A549 (cell line): ENCODE measurements around the gene TXNL4A. TPM values are rescaled to one million over a fixed set of nuclear protein-coding genes. Genes with fewer than 3 reads are reported as not detected.

Source experiments
- ATAC-seq, 2 experiments: fragments of 200-7000 bp in 1 of 2; fragments of >200 bp in 1 of 2; cut with Nextera tagmentation in 1 of 2; cut with Tn5 transposase in 1 of 2; 3 replicates each; pipeline versions ENCODE4 v1.8.0 to v1.9.1; 2018 to 2020; ENCODE audit warnings: mild to moderate bottlenecking in 1 of 2, moderate library complexity in 1 of 2
- CTCF ChIA-PET: fragments of 300-600 bp; sonication (Branson Sonifier 250); formaldehyde crosslinking; extraction: SDS; loops from one replicate; lab custom pipeline; 2021; ENCODE audit warnings: antibody characterized with exemption, inconsistent platforms; lab: Yijun Ruan, JAX
- POLR2A ChIA-PET: fragments of 350-600 bp; formaldehyde crosslinking; extraction: SDS; loops from one replicate; lab custom pipeline; 2021; ENCODE audit warnings: antibody characterized with exemption, inconsistent platforms; lab: Yijun Ruan, JAX
- DNase-seq, 2 experiments: peaks; one replicate each; pipeline versions ENCODE4 v3.0.0 to v3.0.0-alpha.2; 2011 to 2016; ENCODE audit warnings: low read depth in 1 of 2, low spot score in 1 of 2
- FAIRE-seq: peaks from 2 replicates; lab custom pipeline; 2011; peaks lifted over from hg19 to GRCh38; lab: Jason Lieb, UNC
- H3K27ac ChIP-seq, 2 experiments: fragments of >200 bp; sonication (Bioruptor Twin); formaldehyde crosslinking; 3 replicates each; pipeline ENCODE4 v1.5.1; 2016 to 2017
- H3K4me1 ChIP-seq: fragments of >200 bp; sonication (Bioruptor Twin); formaldehyde crosslinking; 3 replicates; pipeline ENCODE4 v1.6.1; 2016
- H3K4me2 ChIP-seq: fragments of >200 bp; sonication (Bioruptor Twin); formaldehyde crosslinking; 3 replicates; pipeline ENCODE4 v1.6.1; 2016
- H3K4me3 ChIP-seq: fragments of >200 bp; sonication (Bioruptor Twin); formaldehyde crosslinking; 3 replicates; pipeline ENCODE4 v1.5.1; 2016
- H3K9me3 ChIP-seq: fragments of >200 bp; sonication (Bioruptor Twin); formaldehyde crosslinking; 3 replicates; pipeline ENCODE4 v1.6.1; 2016
- BHLHE40 ChIP-seq: IDR thresholded peaks from 2 replicates; pipeline ENCODE4 v1.6.1; 2012; ENCODE audit warnings: low read depth, low read length, inconsistent platforms
- CEBPB ChIP-seq, 2 experiments: fragments of >200 bp in 1 of 2; sonication (Bioruptor Twin) in 1 of 2; formaldehyde crosslinking in 1 of 2; IDR thresholded peaks; 2 replicates each; pipeline ENCODE4 v1.6.1; 2012 to 2016
- CHD2 ChIP-seq: fragments of 150-350 bp; IDR thresholded peaks from 2 replicates; pipeline ENCODE4 v1.6.1; 2014; ENCODE audit warnings: low read length; ENCODE audit not compliant: partially characterized antibody
- EHMT2 ChIP-seq: fragments of 200-600 bp; sonication (generic); IDR thresholded peaks from 2 replicates; pipeline ENCODE4 v1.6.1; 2016; ENCODE audit warnings: antibody characterized with exemption, low read depth, mild to moderate bottlenecking, moderate library complexity
- EP300 ChIP-seq, 2 experiments: fragments of >200 bp; sonication (Bioruptor Twin); formaldehyde crosslinking; IDR thresholded peaks; 2 replicates in 1 of 2; 3 replicates in 1 of 2; pipeline ENCODE4 v1.6.1; 2016 to 2017
- FOSL2 ChIP-seq, 2 experiments: fragments of 450-650 bp in 1 of 2; fragments of >200 bp in 1 of 2; sonication (Bioruptor Twin) in 1 of 2; formaldehyde crosslinking; IDR thresholded peaks; 2 replicates each; pipeline versions ENCODE4 v1.5.0 to v1.6.1; 2016 to 2020; ENCODE audit warnings: mild to moderate bottlenecking in 1 of 2, moderate library complexity in 1 of 2
- FOXS1 ChIP-seq: fragments of 250-450 bp; sonication (Bioruptor Pico); IDR thresholded peaks from 2 replicates; pipeline ENCODE4 v1.5.0; 2020; ENCODE audit warnings: mild to moderate bottlenecking, moderate library complexity
- KDM1A ChIP-seq: fragments of 200-600 bp; sonication (generic); IDR thresholded peaks from 2 replicates; pipeline ENCODE4 v1.6.1; 2016; ENCODE audit warnings: low read depth, mild to moderate bottlenecking
- MAZ ChIP-seq: fragments of 150-350 bp; IDR thresholded peaks from 2 replicates; pipeline ENCODE4 v1.6.1; 2014; ENCODE audit warnings: antibody characterized with exemption, low read depth, low read length, borderline replicate concordance
- NR3C1 ChIP-seq: fragments of >200 bp; sonication (Bioruptor Twin); formaldehyde crosslinking; IDR thresholded peaks from 3 replicates; pipeline ENCODE4 v1.6.1; 2017
- POLR2A ChIP-seq: IDR thresholded peaks from 2 replicates; pipeline ENCODE4 v1.6.1; 2012; ENCODE audit warnings: mild to moderate bottlenecking, low read length
- RAD21 ChIP-seq, 2 experiments: fragments of >200 bp in 1 of 2; sonication (Bioruptor Twin) in 1 of 2; formaldehyde crosslinking in 1 of 2; IDR thresholded peaks in 1 of 2; conservative IDR thresholded peaks in 1 of 2; 2 replicates in 1 of 2; 3 replicates in 1 of 2; pipeline ENCODE4 v1.6.1; 2012 to 2018; ENCODE audit warnings: inconsistent platforms in 1 of 2
- TP53 ChIP-seq: fragments of 250-450 bp; sonication (Bioruptor Pico); IDR thresholded peaks from 2 replicates; pipeline ENCODE4 v1.5.0; 2021; ENCODE audit warnings: mild to moderate bottlenecking, moderate library complexity
- WGBS: methylation state at CpG from one replicate; pipeline ENCODE4 v1.1.6; 2017; ENCODE audit errors: missing lambda C conversion rate; 5-methylcytosine and 5-hydroxymethylcytosine counted together
- polyA plus RNA-seq, 4 experiments: library from polyadenylated mRNA; depleted of rRNA in 3 of 4; stranded (reverse); fragments of >200 nt; fragmentation: RNase III in 1 of 4; extraction: RNeasy Plus Mini Kit Qiagen cat#74134 plus additional on column Dnase treatment in 1 of 4; gene quantifications; 2 replicates in 3 of 4; 3 replicates in 1 of 4; pipeline ENCODE4 v1.2.3, GENCODE V29; 2011 to 2017
- TF ChIP-seq, protein P1 (sequence below): fragments of >200 bp; sonication (Bioruptor Twin); formaldehyde crosslinking; IDR thresholded peaks from 3 replicates; pipeline ENCODE4 v1.6.1; 2016
- TF ChIP-seq, protein P2 (sequence below): fragments of >200 bp; sonication (Bioruptor Twin); formaldehyde crosslinking; IDR thresholded peaks from 2 replicates; pipeline ENCODE4 v1.6.1; 2016
- TF ChIP-seq, protein P3 (sequence below): fragments of 250-450 bp; sonication (Bioruptor Pico); IDR thresholded peaks from 2 replicates; pipeline ENCODE4 v1.5.0; 2021; ENCODE audit warnings: mild to moderate bottlenecking, moderate library complexity, borderline replicate concordance
- TF ChIP-seq, protein P4 (sequence below): fragments of >200 bp; sonication (Bioruptor Twin); formaldehyde crosslinking; IDR thresholded peaks from 3 replicates; pipeline ENCODE4 v1.5.1; 2016
- TF ChIP-seq, protein P5 (sequence below): IDR thresholded peaks from 2 replicates; pipeline ENCODE4 v1.6.1; 2012; ENCODE audit warnings: low read depth, borderline replicate concordance

Gene TXNL4A
- polyA plus RNA-seq, 2 of the 4 experiments (the other 2 are of a cell fraction), result 99.6 to 139 TPM

DNA sequence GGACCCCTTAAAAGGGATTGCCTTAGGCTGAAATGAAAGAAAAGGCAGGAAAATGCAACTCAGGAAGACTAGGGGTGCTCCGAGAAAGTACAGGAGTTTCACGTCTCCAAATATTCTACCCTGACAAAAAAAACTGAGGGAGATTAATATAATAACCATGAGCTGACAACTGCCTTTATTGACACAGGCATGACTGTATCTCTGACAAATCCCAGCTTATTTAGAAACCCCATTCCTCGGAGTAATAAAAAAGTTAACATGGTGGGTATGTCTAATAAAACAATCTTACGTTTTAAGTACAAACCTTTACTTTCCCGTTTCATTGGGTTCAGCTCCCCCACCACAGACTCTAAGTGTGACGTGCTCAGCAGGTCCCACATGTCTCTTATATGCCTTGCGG, 38.0 kb upstream of the TXNL4A start (continued):
- no peak for TF ChIP-seq CEBPB (IDR thresholded peaks at IDR 0.05)
- TF ChIP-seq CHD2, result no peak
- TF ChIP-seq, protein P1, sequence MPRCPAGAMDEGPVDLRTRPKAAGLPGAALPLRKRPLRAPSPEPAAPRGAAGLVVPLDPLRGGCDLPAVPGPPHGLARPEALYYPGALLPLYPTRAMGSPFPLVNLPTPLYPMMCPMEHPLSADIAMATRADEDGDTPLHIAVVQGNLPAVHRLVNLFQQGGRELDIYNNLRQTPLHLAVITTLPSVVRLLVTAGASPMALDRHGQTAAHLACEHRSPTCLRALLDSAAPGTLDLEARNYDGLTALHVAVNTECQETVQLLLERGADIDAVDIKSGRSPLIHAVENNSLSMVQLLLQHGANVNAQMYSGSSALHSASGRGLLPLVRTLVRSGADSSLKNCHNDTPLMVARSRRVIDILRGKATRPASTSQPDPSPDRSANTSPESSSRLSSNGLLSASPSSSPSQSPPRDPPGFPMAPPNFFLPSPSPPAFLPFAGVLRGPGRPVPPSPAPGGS, result no peak
- TF ChIP-seq NR3C1, result no peak
- TF ChIP-seq MAZ, result no peak
- TF ChIP-seq POLR2A, result no peak
- TF ChIP-seq TP53 (CRISPR knock-in tag), result no peak
- TF ChIP-seq, protein P2, sequence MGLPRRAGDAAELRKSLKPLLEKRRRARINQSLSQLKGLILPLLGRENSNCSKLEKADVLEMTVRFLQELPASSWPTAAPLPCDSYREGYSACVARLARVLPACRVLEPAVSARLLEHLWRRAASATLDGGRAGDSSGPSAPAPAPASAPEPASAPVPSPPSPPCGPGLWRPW, result no peak

DNA sequence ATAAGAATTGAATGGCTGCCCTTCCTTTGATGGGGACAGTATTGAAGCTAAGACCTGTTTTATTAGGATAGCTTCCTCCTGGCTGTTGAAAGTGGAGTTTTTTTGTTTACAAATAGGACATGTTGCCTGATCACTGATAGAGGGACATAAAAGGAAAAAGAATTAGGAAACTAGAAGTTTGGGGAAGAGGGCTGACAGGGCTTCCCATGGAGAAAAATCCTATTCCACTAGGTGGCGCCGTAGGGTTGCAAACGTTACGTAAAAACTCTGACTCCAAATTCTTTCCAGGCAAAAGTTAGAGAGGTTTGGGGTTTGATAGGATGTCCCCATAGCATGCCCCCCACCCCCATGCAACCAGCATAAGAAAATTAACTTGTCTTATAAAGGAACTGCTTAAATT, 34.8 kb upstream of the TXNL4A start:
- ATAC-seq, result no peak
- Histone ChIP-seq H3K4me3 (no peak overlapping the region), H3K4me2 (no peak overlapping the region), H3K9me3 (peaks cover 12% of the 10 kb centered on the region), H3K27ac (no peak overlapping the region), H3K4me1 (no peaks in the 10 kb centered on the region)
- ChIA-PET POLR2A (no interaction called here), CTCF (interaction anchor here (1.7 kb wide), 1 partner anchor 8 kb away, joined by 5 read pairs; no protein-coding TSS in a partner anchor)
- WGBS, result 28% methylated on average over 4 of the region's 4 CpGs
- TF ChIP-seq, protein P3, sequence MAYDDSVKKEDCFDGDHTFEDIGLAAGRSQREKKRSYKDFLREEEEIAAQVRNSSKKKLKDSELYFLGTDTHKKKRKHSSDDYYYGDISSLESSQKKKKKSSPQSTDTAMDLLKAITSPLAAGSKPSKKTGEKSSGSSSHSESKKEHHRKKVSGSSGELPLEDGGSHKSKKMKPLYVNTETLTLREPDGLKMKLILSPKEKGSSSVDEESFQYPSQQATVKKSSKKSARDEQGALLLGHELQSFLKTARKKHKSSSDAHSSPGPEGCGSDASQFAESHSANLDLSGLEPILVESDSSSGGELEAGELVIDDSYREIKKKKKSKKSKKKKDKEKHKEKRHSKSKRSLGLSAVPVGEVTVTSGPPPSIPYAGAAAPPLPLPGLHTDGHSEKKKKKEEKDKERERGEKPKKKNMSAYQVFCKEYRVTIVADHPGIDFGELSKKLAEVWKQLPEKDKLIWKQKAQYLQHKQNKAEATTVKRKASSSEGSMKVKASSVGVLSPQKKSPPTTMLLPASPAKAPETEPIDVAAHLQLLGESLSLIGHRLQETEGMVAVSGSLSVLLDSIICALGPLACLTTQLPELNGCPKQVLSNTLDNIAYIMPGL (CRISPR knock-in tag), result no peak
- TF ChIP-seq, protein P4, sequence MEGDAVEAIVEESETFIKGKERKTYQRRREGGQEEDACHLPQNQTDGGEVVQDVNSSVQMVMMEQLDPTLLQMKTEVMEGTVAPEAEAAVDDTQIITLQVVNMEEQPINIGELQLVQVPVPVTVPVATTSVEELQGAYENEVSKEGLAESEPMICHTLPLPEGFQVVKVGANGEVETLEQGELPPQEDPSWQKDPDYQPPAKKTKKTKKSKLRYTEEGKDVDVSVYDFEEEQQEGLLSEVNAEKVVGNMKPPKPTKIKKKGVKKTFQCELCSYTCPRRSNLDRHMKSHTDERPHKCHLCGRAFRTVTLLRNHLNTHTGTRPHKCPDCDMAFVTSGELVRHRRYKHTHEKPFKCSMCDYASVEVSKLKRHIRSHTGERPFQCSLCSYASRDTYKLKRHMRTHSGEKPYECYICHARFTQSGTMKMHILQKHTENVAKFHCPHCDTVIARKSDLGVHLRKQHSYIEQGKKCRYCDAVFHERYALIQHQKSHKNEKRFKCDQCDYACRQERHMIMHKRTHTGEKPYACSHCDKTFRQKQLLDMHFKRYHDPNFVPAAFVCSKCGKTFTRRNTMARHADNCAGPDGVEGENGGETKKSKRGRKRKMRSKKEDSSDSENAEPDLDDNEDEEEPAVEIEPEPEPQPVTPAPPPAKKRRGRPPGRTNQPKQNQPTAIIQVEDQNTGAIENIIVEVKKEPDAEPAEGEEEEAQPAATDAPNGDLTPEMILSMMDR, result peak; percentile 46
- peak; percentile 45 to 53 for TF ChIP-seq RAD21 (conservative IDR thresholded peaks at IDR 0.05 in 1 of 2, IDR thresholded peaks at IDR 0.05 in 1 of 2)
- DNase-seq, result peak in 1 of 2 experiments; percentile 49
- FAIRE-seq, result no peak

DNA sequence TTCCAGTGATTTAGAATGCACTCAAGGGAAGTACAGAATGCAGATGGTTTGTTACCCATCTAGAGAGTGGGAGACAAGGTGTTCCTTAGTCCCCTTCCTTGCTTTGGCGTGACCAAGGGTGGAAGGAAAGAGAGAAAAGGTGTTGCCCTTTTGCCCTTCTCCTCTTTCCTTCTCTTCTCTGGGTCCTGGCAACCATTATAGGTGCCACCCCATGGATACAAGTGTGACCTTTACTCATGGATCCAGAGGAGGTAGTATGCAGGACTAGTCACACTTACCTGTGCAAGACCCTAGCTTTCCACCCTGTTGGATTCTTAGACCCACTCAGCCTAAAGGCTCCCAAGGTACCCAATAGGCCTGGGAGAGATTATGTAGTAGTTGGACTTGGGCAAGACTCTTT, 34.2 kb upstream of the TXNL4A start:
- ChIA-PET POLR2A (no interaction called here), CTCF (interaction anchor here (1.7 kb wide), 1 partner anchor 9 kb away, joined by 5 read pairs; no protein-coding TSS in a partner anchor)
- no peak overlapping the region for H3K4me2 ChIP-seq
- DNase-seq (peak in 1 of 2 experiments; percentile 9), ATAC-seq (no peak)
- H3K4me3 ChIP-seq, result no peak overlapping the region
- WGBS, result 0% methylated on average over 1 of the region's 1 CpG
- no peaks in the 10 kb centered on the region for H3K4me1 ChIP-seq
- H3K27ac ChIP-seq, result no peak overlapping the region
- H3K9me3 ChIP-seq, result peaks cover 12% of the 10 kb centered on the region
- no peak for TF ChIP-seq FOSL2 (IDR thresholded peaks at IDR 0.05)
- TF ChIP-seq FOSL2 (CRISPR knock-in tag; IDR thresholded peaks at IDR 0.05), result no peak
- TF ChIP-seq KDM1A, result no peak
- TF ChIP-seq, protein P5, sequence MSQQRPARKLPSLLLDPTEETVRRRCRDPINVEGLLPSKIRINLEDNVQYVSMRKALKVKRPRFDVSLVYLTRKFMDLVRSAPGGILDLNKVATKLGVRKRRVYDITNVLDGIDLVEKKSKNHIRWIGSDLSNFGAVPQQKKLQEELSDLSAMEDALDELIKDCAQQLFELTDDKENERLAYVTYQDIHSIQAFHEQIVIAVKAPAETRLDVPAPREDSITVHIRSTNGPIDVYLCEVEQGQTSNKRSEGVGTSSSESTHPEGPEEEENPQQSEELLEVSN, result no peak
- no peak for TF ChIP-seq TP53 (CRISPR knock-in tag)
- TF ChIP-seq FOXS1 (CRISPR knock-in tag), result no peak
- TF ChIP-seq EHMT2, result no peak
- TF ChIP-seq BHLHE40, result no peak
- no peak for TF ChIP-seq MAZ
- no peak for TF ChIP-seq EP300 (IDR thresholded peaks at IDR 0.05)
- TF ChIP-seq, all 56 proteins: peak for 0
- no peak for FAIRE-seq
